Parathyroid adenoma (tissue), 2 donors: ENCODE data around the gene CAPZA2.

ENCODE experiments used
- H2AFZ ChIP-seq: fragments of 300-600 bp; sonication (generic); one replicate; pipeline ENCODE4 v1.7.0; 2017; ENCODE audit warnings: antibody characterized with exemption, mild to moderate bottlenecking
- H3K27ac ChIP-seq: fragments of 300-600 bp; sonication (generic); one replicate; pipeline ENCODE4 v1.7.0; 2017
- H3K27me3 ChIP-seq: fragments of 300-600 bp; sonication (generic); one replicate; pipeline ENCODE4 v1.7.0; 2017; ENCODE audit warnings: low read length; ENCODE audit not compliant: control insufficient read depth, insufficient read depth
- H3K36me3 ChIP-seq: fragments of 300-600 bp; sonication (generic); one replicate; pipeline ENCODE4 v1.7.0; 2017; ENCODE audit warnings: low read length; ENCODE audit not compliant: control insufficient read depth, insufficient read depth
- H3K4me1 ChIP-seq: fragments of 300-600 bp; sonication (generic); one replicate; pipeline ENCODE4 v1.7.0; 2017; ENCODE audit warnings: control low read depth
- H3K4me2 ChIP-seq: fragments of 300-600 bp; sonication (generic); one replicate; pipeline ENCODE4 v1.7.0; 2017; ENCODE audit warnings: low read length
- H3K4me3 ChIP-seq: fragments of 300-600 bp; sonication (generic); one replicate; pipeline ENCODE4 v1.7.0; 2017; ENCODE audit warnings: low read depth, low read length
- H3K79me2 ChIP-seq: fragments of 300-600 bp; sonication (generic); one replicate; pipeline ENCODE4 v1.7.0; 2017; ENCODE audit warnings: control low read depth
- H3K9ac ChIP-seq: fragments of 300-600 bp; sonication (generic); one replicate; pipeline ENCODE4 v1.7.0; 2017; ENCODE audit warnings: mild to moderate bottlenecking
- H3K9me3 ChIP-seq: fragments of 300-600 bp; sonication (generic); one replicate; pipeline ENCODE4 v1.7.0; 2017; ENCODE audit warnings: low read length; ENCODE audit not compliant: control insufficient read depth
- TF ChIP-seq, protein P1 (sequence below): fragments of 300-600 bp; sonication (generic); IDR thresholded peaks from one replicate; pipeline ENCODE4 v1.7.0; 2017; ENCODE audit warnings: antibody characterized with exemption, mild to moderate bottlenecking
- donor health status: primary hyperparathyroidism.

The CAPZA2 gene

GRCh38 chr7:116824449-116824848, 37.9 kb upstream of the CAPZA2 start:
- H2AFZ ChIP-seq: no peak overlapping the region
- no peaks in the 10 kb centered on the region for H3K27me3 ChIP-seq
- no peak overlapping the region for H3K9ac ChIP-seq
- H3K27ac ChIP-seq: no peak overlapping the region
- TF ChIP-seq, protein P1, sequence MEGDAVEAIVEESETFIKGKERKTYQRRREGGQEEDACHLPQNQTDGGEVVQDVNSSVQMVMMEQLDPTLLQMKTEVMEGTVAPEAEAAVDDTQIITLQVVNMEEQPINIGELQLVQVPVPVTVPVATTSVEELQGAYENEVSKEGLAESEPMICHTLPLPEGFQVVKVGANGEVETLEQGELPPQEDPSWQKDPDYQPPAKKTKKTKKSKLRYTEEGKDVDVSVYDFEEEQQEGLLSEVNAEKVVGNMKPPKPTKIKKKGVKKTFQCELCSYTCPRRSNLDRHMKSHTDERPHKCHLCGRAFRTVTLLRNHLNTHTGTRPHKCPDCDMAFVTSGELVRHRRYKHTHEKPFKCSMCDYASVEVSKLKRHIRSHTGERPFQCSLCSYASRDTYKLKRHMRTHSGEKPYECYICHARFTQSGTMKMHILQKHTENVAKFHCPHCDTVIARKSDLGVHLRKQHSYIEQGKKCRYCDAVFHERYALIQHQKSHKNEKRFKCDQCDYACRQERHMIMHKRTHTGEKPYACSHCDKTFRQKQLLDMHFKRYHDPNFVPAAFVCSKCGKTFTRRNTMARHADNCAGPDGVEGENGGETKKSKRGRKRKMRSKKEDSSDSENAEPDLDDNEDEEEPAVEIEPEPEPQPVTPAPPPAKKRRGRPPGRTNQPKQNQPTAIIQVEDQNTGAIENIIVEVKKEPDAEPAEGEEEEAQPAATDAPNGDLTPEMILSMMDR: no peak
- no peaks in the 10 kb centered on the region for H3K79me2 ChIP-seq
- H3K9me3 ChIP-seq: no peaks in the 10 kb centered on the region
- H3K4me1 ChIP-seq: no peaks in the 10 kb centered on the region
- no peak overlapping the region for H3K4me3 ChIP-seq
- no peak overlapping the region for H3K4me2 ChIP-seq
- no peaks in the 10 kb centered on the region for H3K36me3 ChIP-seq

DNA sequence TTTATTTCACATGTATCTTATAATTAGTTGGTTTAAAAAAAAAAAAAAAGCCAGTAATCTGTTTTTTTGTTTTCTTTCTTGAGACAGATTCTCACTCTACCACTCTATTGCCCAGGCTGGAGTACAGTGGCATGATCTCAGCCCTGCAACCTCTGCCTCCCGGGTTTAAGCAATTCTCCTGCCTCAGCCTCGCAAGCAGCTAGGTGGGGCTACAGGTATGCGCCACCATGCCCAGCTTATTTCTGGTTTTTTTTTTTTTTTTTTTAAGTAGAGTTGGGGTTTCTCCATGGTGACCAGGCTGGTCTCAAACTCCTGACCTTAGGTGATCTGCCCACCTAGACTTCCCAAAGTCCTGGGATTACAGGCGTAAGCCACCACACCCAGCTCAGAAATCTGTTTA, 34.1 kb upstream of the CAPZA2 start:
- TF ChIP-seq, protein P1: no peak
- no peaks in the 10 kb centered on the region for H3K79me2 ChIP-seq
- H3K9me3 ChIP-seq: no peaks in the 10 kb centered on the region
- H3K27me3 ChIP-seq: no peaks in the 10 kb centered on the region
- H3K4me2 ChIP-seq: no peak overlapping the region
- H3K36me3 ChIP-seq: no peaks in the 10 kb centered on the region
- no peak overlapping the region for H2AFZ ChIP-seq
- no peaks in the 10 kb centered on the region for H3K4me1 ChIP-seq
- H3K27ac ChIP-seq: no peak overlapping the region
- H3K9ac ChIP-seq: no peak overlapping the region
- H3K4me3 ChIP-seq: no peak overlapping the region

DNA sequence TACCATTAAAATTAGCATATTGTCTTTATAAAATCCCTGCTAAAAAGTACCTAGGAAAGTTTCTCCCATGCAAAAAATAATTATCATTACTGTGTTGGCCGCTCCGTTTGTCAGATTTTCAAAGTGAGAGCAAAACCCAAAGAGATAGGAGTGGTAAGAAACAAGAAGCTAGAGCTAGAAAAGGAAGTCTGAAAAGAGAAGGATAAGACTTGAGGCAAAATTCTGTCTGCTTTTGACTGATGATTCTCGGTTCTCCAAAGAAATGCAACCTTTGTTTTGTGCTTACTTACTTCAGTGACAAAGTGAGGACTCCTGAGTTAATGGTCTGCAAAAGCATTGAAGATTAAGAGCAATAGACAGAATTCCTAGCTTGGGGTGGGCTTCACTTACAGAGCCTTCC, 33.3 kb upstream of the CAPZA2 start:
- no peaks in the 10 kb centered on the region for H3K79me2 ChIP-seq
- no peak overlapping the region for H3K4me3 ChIP-seq
- H2AFZ ChIP-seq: no peak overlapping the region
- TF ChIP-seq, protein P1: no peak
- H3K9ac ChIP-seq: no peak overlapping the region
- no peak overlapping the region for H3K4me2 ChIP-seq
- no peak overlapping the region for H3K27ac ChIP-seq
- H3K4me1 ChIP-seq: no peaks in the 10 kb centered on the region
- H3K36me3 ChIP-seq: no peaks in the 10 kb centered on the region
- no peaks in the 10 kb centered on the region for H3K27me3 ChIP-seq
- H3K9me3 ChIP-seq: no peaks in the 10 kb centered on the region

GRCh38 chr7:116829493-116829892, 32.9 kb upstream of the CAPZA2 start:
- Histone ChIP-seq H3K4me2 (no peak overlapping the region), H3K4me3 (no peak overlapping the region), H3K79me2 (no peaks in the 10 kb centered on the region), H3K9ac (no peak overlapping the region), H3K4me1 (no peaks in the 10 kb centered on the region), H3K27ac (no peak overlapping the region), H3K36me3 (no peaks in the 10 kb centered on the region), H2AFZ (no peak overlapping the region), H3K9me3 (no peaks in the 10 kb centered on the region), H3K27me3 (no peaks in the 10 kb centered on the region)
- TF ChIP-seq, protein P1: no peak

DNA sequence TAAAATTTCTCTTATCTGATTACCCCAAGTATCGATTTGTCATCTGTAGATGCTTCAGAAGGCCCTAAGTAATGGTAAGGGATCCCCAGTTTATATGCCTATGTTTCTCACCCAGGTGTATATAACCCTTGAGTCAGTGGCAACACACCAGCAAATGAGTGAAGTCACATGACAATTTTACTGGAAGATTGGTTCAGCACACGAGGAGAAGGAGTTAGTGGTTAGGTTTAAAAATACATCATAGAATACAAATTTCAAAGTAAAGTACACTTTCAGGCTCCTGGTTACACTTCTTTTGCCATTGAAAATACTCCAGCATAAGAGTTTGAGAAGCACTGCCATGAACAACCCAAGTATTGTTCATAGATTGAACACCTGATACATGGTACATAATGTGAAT, 29.7 kb upstream of the CAPZA2 start:
- H3K79me2 ChIP-seq: no peaks in the 10 kb centered on the region
- no peaks in the 10 kb centered on the region for H3K4me1 ChIP-seq
- no peaks in the 10 kb centered on the region for H3K9me3 ChIP-seq

More for the DNA sequence above, 29.7 kb upstream of the CAPZA2 start:
- H3K9ac ChIP-seq: no peak overlapping the region
- H3K27me3 ChIP-seq: no peaks in the 10 kb centered on the region
- H2AFZ ChIP-seq: no peak overlapping the region
- H3K4me3 ChIP-seq: no peak overlapping the region
- TF ChIP-seq, protein P1: no peak
- no peaks in the 10 kb centered on the region for H3K36me3 ChIP-seq
- no peak overlapping the region for H3K27ac ChIP-seq
- no peak overlapping the region for H3K4me2 ChIP-seq
